ENCODE results near the gene LRRK1. TPM values are rescaled to one million over a fixed set of nuclear protein-coding genes. Genes with fewer than 3 reads are reported as not detected.

Gene LRRK1
- total RNA-seq, 2 experiments from 2014 or later, result 1.0 to 1.1 TPM

GRCh38 chr15:101035611-101036010 is 116.5 kb downstream of the LRRK1 start:
- peaks cover 67% of the 10 kb centered on the region for H3K27me3 Mint-ChIP-seq
- H3K4me1 Mint-ChIP-seq, result peaks cover 3% of the 10 kb centered on the region
- H3K9me3 Mint-ChIP-seq, result peaks cover 2% of the 10 kb centered on the region
- ChIA-PET POLR2A (no interaction called here), CTCF (no interaction called here)
- H3K36me3 Mint-ChIP-seq (ENCODE audit: low read depth), result peaks cover 7% of the 10 kb centered on the region
- no peak overlapping the region for H3K4me3 Mint-ChIP-seq
- no peak for DNase-seq
- H3K27ac Mint-ChIP-seq, result no peak overlapping the region

GRCh38 chr15:101036189-101036588 is 117.0 kb downstream of the LRRK1 start:
- Mint-ChIP-seq H3K27ac (no peak overlapping the region), H3K27me3 (peaks cover 67% of the 10 kb centered on the region), H3K4me3 (no peak overlapping the region), H3K4me1 (peaks cover 3% of the 10 kb centered on the region), H3K9me3 (peaks cover 2% of the 10 kb centered on the region), H3K36me3 (ENCODE audit: low read depth) (peaks cover 7% of the 10 kb centered on the region)
- DNase-seq, result no peak
- CTCF ChIA-PET, result interaction anchor here (0.9 kb wide), 1 partner anchor 22 kb away, joined by 3 read pairs; no protein-coding TSS in a partner anchor
- POLR2A ChIA-PET, result no interaction called here

- ChIA-PET CTCF (no interaction called here), POLR2A (no interaction called here)
- Mint-ChIP-seq H3K27me3 (peaks cover 73% of the 10 kb centered on the region), H3K4me1 (peaks cover 3% of the 10 kb centered on the region), H3K4me3 (no peak overlapping the region), H3K9me3 (peaks cover 2% of the 10 kb centered on the region), H3K27ac (no peak overlapping the region), H3K36me3 (ENCODE audit: low read depth) (peaks cover 7% of the 10 kb centered on the region)
- DNase-seq, result peak; percentile 13
Observed at GRCh38 chr15:101037090-101037830, 118.1 kb downstream of the LRRK1 start.

- peak; percentile 7 for DNase-seq
- Mint-ChIP-seq H3K27ac (no peak overlapping the region), H3K9me3 (peaks cover 2% of the 10 kb centered on the region), H3K4me1 (peaks cover 3% of the 10 kb centered on the region), H3K36me3 (ENCODE audit: low read depth) (peaks cover 7% of the 10 kb centered on the region), H3K27me3 (peaks cover 70% of the 10 kb centered on the region), H3K4me3 (no peak overlapping the region)
- ChIA-PET CTCF (interaction anchor here (0.7 kb wide), 1 partner anchor 32 kb away, joined by 4 read pairs; no protein-coding TSS in a partner anchor), POLR2A (no interaction called here)
Observed at GRCh38 chr15:101038327-101039003, 119.3 kb downstream of the LRRK1 start.

GRCh38 chr15:101039461-101039860 is 120.3 kb downstream of the LRRK1 start:
- peaks cover 2% of the 10 kb centered on the region for H3K4me1 Mint-ChIP-seq
- H3K36me3 Mint-ChIP-seq (ENCODE audit: low read depth), result peaks cover 7% of the 10 kb centered on the region
- no peak overlapping the region for H3K27ac Mint-ChIP-seq
- DNase-seq, result no peak
- ChIA-PET POLR2A (no interaction called here), CTCF (interaction anchor here (0.7 to 1.5 kb wide), 3 partner anchors 24 to 33 kb away, joined by 3 to 4 read pairs (median 4); no protein-coding TSS in a partner anchor)
- peaks cover 61% of the 10 kb centered on the region for H3K27me3 Mint-ChIP-seq
- H3K4me3 Mint-ChIP-seq, result no peak overlapping the region
- peaks cover 2% of the 10 kb centered on the region for H3K9me3 Mint-ChIP-seq

GRCh38 chr15:101042320-101042719 is 123.2 kb downstream of the LRRK1 start:
- POLR2A ChIA-PET, result no interaction called here
- H3K27me3 Mint-ChIP-seq, result peaks cover 38% of the 10 kb centered on the region
- H3K4me3 Mint-ChIP-seq, result no peak overlapping the region
- H3K9me3 Mint-ChIP-seq, result no peaks in the 10 kb centered on the region
- CTCF ChIA-PET, result no interaction called here
- no peaks in the 10 kb centered on the region for H3K4me1 Mint-ChIP-seq
- no peaks in the 10 kb centered on the region for H3K36me3 Mint-ChIP-seq (ENCODE audit: low read depth)
- no peak overlapping the region for H3K27ac Mint-ChIP-seq
- DNase-seq, result peak; percentile 3

- no peaks in the 10 kb centered on the region for H3K4me1 Mint-ChIP-seq
- H3K27me3 Mint-ChIP-seq, result peaks cover 38% of the 10 kb centered on the region
- no peaks in the 10 kb centered on the region for H3K9me3 Mint-ChIP-seq
- no peaks in the 10 kb centered on the region for H3K36me3 Mint-ChIP-seq (ENCODE audit: low read depth)
- peak; percentile 9 for DNase-seq
- POLR2A ChIA-PET, result no interaction called here
- H3K27ac Mint-ChIP-seq, result no peak overlapping the region
- no peak overlapping the region for H3K4me3 Mint-ChIP-seq
- CTCF ChIA-PET, result no interaction called here
Observed at GRCh38 chr15:101043011-101043410, 123.9 kb downstream of the LRRK1 start.

- CTCF ChIA-PET, result no interaction called here
Observed at GRCh38 chr15:101043911-101044624, 124.9 kb downstream of the LRRK1 start.

GRCh38 chr15:101044625-101045235 is 125.6 kb downstream of the LRRK1 start:
- DNase-seq, result no peak
- Mint-ChIP-seq H3K27ac (no peak overlapping the region), H3K4me1 (no peaks in the 10 kb centered on the region), H3K9me3 (no peaks in the 10 kb centered on the region), H3K4me3 (no peak overlapping the region), H3K27me3 (peaks cover 26% of the 10 kb centered on the region), H3K36me3 (ENCODE audit: low read depth) (no peaks in the 10 kb centered on the region)
- ChIA-PET CTCF (no interaction called here), POLR2A (no interaction called here)

More at GRCh38 chr15:101043911-101044624, 124.9 kb downstream of the LRRK1 start:
- H3K4me3 Mint-ChIP-seq, result no peak overlapping the region
- no peaks in the 10 kb centered on the region for H3K9me3 Mint-ChIP-seq
- H3K4me1 Mint-ChIP-seq, result no peaks in the 10 kb centered on the region
- no peak overlapping the region for H3K27ac Mint-ChIP-seq
- H3K27me3 Mint-ChIP-seq, result peaks cover 32% of the 10 kb centered on the region
- H3K36me3 Mint-ChIP-seq (ENCODE audit: low read depth), result no peaks in the 10 kb centered on the region
- DNase-seq, result no peak
- POLR2A ChIA-PET, result no interaction called here

GRCh38 chr15:101045236-101045646 is 126.1 kb downstream of the LRRK1 start:
- ChIA-PET CTCF (no interaction called here), POLR2A (no interaction called here)
- DNase-seq, result no peak
- Mint-ChIP-seq H3K4me1 (no peaks in the 10 kb centered on the region), H3K27ac (no peak overlapping the region), H3K9me3 (no peaks in the 10 kb centered on the region), H3K27me3 (peaks cover 23% of the 10 kb centered on the region), H3K36me3 (ENCODE audit: low read depth) (no peaks in the 10 kb centered on the region), H3K4me3 (no peak overlapping the region)

GRCh38 chr15:101045835-101046691 is 126.9 kb downstream of the LRRK1 start:
- ChIA-PET POLR2A (no interaction called here), CTCF (interaction anchor here (1.4 kb wide), 1 partner anchor 38 kb away, joined by 3 read pairs; no protein-coding TSS in a partner anchor)
- no peaks in the 10 kb centered on the region for H3K36me3 Mint-ChIP-seq (ENCODE audit: low read depth)
- H3K9me3 Mint-ChIP-seq, result no peaks in the 10 kb centered on the region
- no peak for DNase-seq
- no peak overlapping the region for H3K27ac Mint-ChIP-seq
- no peaks in the 10 kb centered on the region for H3K4me1 Mint-ChIP-seq
- H3K4me3 Mint-ChIP-seq, result no peak overlapping the region
- H3K27me3 Mint-ChIP-seq, result peaks cover 16% of the 10 kb centered on the region

GRCh38 chr15:101046826-101047225 is 127.7 kb downstream of the LRRK1 start:
- Mint-ChIP-seq H3K27me3 (peaks cover 10% of the 10 kb centered on the region), H3K36me3 (ENCODE audit: low read depth) (no peaks in the 10 kb centered on the region), H3K27ac (no peak overlapping the region), H3K4me1 (no peaks in the 10 kb centered on the region), H3K4me3 (no peak overlapping the region), H3K9me3 (no peaks in the 10 kb centered on the region)
- ChIA-PET CTCF (interaction anchor here (1.4 kb wide), 1 partner anchor 38 kb away, joined by 3 read pairs; no protein-coding TSS in a partner anchor), POLR2A (interaction anchor here (1.2 kb wide), 1 partner anchor 247 kb away, joined by 3 read pairs; no protein-coding TSS in a partner anchor)
- DNase-seq, result no peak

Data from activated CD4-positive, alpha-beta memory T cell treated with anti-CD3 and anti-CD28 coated beads, Interleukin-2, amount 10 ng/mL, durations not matched to agents 7 days and 5 days (primary cell).